Stimulated activated naive CD4-positive, alpha-beta T cell treated with Interleukin-2 at 50 U/mL for 16 hours (primary cell): ENCODE data around the gene STXBP5.

Source experiments
- DNase-seq: peaks from one replicate; lab custom pipeline; 2025; lab: John Stamatoyannopoulos, UW

Gene STXBP5

GRCh38 chr6:147437615-147438014 is 233.4 kb downstream of the STXBP5 start:
- DNase-seq, result no peak

DNA sequence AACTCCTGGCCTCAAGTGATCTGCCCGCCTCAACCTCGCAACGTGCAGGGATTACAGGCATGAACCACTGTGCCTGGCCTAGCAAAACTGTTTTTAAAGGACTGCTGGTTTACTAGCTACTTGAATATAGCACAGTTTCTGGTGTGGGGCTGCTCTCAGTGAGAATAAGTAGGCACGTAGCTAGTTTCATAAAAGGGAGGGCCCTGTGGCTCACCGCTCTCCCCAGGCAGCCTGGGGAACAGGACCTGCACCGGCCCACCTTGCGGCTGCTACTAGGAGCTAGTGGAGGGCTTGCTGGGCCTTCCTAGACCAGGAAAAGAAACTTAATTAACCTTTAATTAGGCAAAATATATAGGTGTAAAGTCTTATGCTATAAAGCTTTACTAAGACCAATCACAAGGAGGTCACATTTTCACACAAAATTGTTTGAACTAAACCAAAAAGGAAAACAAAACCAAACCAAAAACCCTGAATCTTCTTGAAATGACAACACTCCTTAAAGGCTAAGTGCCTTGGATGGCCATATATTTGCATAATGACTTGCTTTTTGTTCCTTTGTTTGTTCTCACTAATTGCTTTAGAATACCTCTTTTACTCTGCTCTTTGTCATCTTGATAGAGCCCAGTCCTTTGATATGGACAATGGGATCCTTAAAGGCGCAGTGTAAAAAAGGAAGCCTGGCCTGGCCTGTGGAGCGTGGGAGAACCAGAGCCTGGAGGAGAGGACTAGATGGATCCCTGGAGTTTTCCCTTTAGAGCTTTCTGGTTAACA is 234.7 kb downstream of the STXBP5 start:
- no peak for DNase-seq
